HTR-8/SVneo (cell line): ENCODE measurements around the gene PLCXD1.
"Not testable (repeated sequence)": the region's sequence is repeated elsewhere in the genome, so short reads cannot be mapped to it uniquely, and the experiment has no call there.

ENCODE experiments used
- DNase-seq: peaks from one replicate; pipeline ENCODE4 v3.0.0; 2011; ENCODE audit warnings: low spot score, mixed read lengths; ENCODE audit not compliant: insufficient read length
- FAIRE-seq: peaks from 2 replicates; lab custom pipeline; 2011; peaks lifted over from hg19 to GRCh38; lab: Jason Lieb, UNC

PLCXD1 gene

GRCh38 chrX:346034-346813 lies 65.0 kb downstream of the PLCXD1 start:
- FAIRE-seq = no peak
- DNase-seq = no peak

GRCh38 chrX:347351-348117 lies 66.4 kb downstream of the PLCXD1 start:
- DNase-seq = no peak
- no peak for FAIRE-seq

- DNase-seq (no peak), FAIRE-seq (no peak)
Measured at GRCh38 chrX:348461-349117, 67.4 kb downstream of the PLCXD1 start.

- no peak for FAIRE-seq
- no peak for DNase-seq
Measured at GRCh38 chrX:349196-349595, 68.0 kb downstream of the PLCXD1 start.

- no peak for DNase-seq
- no peak for FAIRE-seq
Measured at GRCh38 chrX:349702-350101, 68.5 kb downstream of the PLCXD1 start.

GRCh38 chrX:350148-350533 lies 69.0 kb downstream of the PLCXD1 start:
- DNase-seq (no peak), FAIRE-seq (no peak)

GRCh38 chrX:350534-351323 lies 69.5 kb downstream of the PLCXD1 start:
- FAIRE-seq = no peak
- no peak for DNase-seq

- not testable (repeated sequence) for FAIRE-seq
Measured at GRCh38 chrX:351324-351641, 70.1 kb downstream of the PLCXD1 start.

GRCh38 chrX:351736-352135 lies 70.6 kb downstream of the PLCXD1 start:
- DNase-seq (no peak), FAIRE-seq (no peak)

More at GRCh38 chrX:351324-351641, 70.1 kb downstream of the PLCXD1 start:
- not testable (repeated sequence) for DNase-seq

GRCh38 chrX:352181-352580 lies 71.0 kb downstream of the PLCXD1 start:
- no peak for DNase-seq
- FAIRE-seq = no peak

GRCh38 chrX:352582-353314 lies 71.6 kb downstream of the PLCXD1 start:
- FAIRE-seq (no peak), DNase-seq (no peak)
